GM12878 (cell line): ENCODE measurements around the gene OLFML3. TPM values are rescaled to one million over a fixed set of nuclear protein-coding genes. Genes with fewer than 3 reads are reported as not detected.

Experiments
- ATAC-seq: fragments of 200-7000 bp; cut with Tn5 transposase; 3 replicates; pipeline ENCODE4 v1.9.1; 2020; ENCODE audit warnings: mild to moderate bottlenecking, moderate library complexity
- BruUV-seq: library from RNA; stranded (reverse); fragments of 400-500 nt; replicated peaks from 2 replicates; lab custom pipeline; 2021; lab: Mats Ljungman, UMichigan
- CTCF ChIA-PET: fragments of 300-600 bp; sonication (Branson Sonifier 250); formaldehyde crosslinking; extraction: SDS; loops from one replicate; lab custom pipeline; 2021; ENCODE audit warnings: inconsistent platforms; lab: Yijun Ruan, JAX
- POLR2A ChIA-PET: fragments of 350-600 bp; formaldehyde crosslinking; extraction: SDS; loops from one replicate; lab custom pipeline; 2021; ENCODE audit warnings: inconsistent platforms; lab: Charles Lee
- RAD21 ChIA-PET: fragments of 300-600 bp; sonication (Branson Sonifier 250); formaldehyde crosslinking; loops from one replicate; lab custom pipeline; 2023; ENCODE audit warnings: antibody characterized with exemption; ENCODE audit not compliant: unreplicated experiment; lab: Charles Lee
- SMC1A ChIA-PET: fragments of 300-600 bp; sonication (Branson Sonifier 250); formaldehyde crosslinking; loops from one replicate; lab custom pipeline; 2023; ENCODE audit not compliant: unreplicated experiment, uncharacterized antibody; lab: Charles Lee
- DNase-seq: peaks from one replicate; pipeline ENCODE4 v3.0.0-alpha.2; 2011; ENCODE audit warnings: low read depth, low spot score
- FAIRE-seq: peaks from 3 replicates; lab custom pipeline; 2011; peaks lifted over from hg19 to GRCh38; lab: Jason Lieb, UNC
- H2AFZ ChIP-seq: 2 replicates; pipeline ENCODE4 v1.6.0; 2011; ENCODE audit warnings: low read depth, low read length, control low read depth; ENCODE audit not compliant: control insufficient read depth
- H3K27ac ChIP-seq: 2 replicates; pipeline ENCODE4 v1.5.1; 2011; ENCODE audit warnings: control low read depth; ENCODE audit not compliant: control insufficient read depth, insufficient read depth
- H3K27me3 ChIP-seq, 2 experiments: replicated peaks in 1 of 2; 2 replicates each; pipeline versions ENCODE4 v1.6.0 to v1.6.1; 2011; ENCODE audit warnings: low read length in 1 of 2; ENCODE audit not compliant: control insufficient read depth in 2 of 2, insufficient read depth in 2 of 2
- H3K36me3 ChIP-seq, 2 experiments: 2 replicates each; pipeline ENCODE4 v1.5.1; 2011; ENCODE audit warnings: low read length in 1 of 2; ENCODE audit not compliant: control insufficient read depth in 2 of 2, insufficient read depth in 2 of 2
- H3K4me1 ChIP-seq: 2 replicates; pipeline ENCODE4 v1.6.1; 2011; ENCODE audit warnings: mild to moderate bottlenecking, low read length, moderate library complexity, mixed read lengths; ENCODE audit not compliant: control insufficient read depth, insufficient read depth
- H3K4me2 ChIP-seq: 2 replicates; pipeline ENCODE4 v1.6.0; 2011; ENCODE audit warnings: control low read depth; ENCODE audit not compliant: control insufficient read depth, insufficient read depth
- H3K4me3 ChIP-seq: fragments of 200-600 bp; sonication (generic); 2 replicates; pipeline ENCODE4 v1.5.1; 2016
- H3K79me2 ChIP-seq: 2 replicates; pipeline ENCODE4 v1.6.0; 2011; ENCODE audit warnings: low read length; ENCODE audit not compliant: control insufficient read depth, insufficient read depth
- H3K9ac ChIP-seq: 2 replicates; pipeline ENCODE4 v1.8.0; 2011; ENCODE audit warnings: low read length, control low read depth, mixed read lengths; ENCODE audit not compliant: control insufficient read depth, insufficient read depth
- H3K9me3 ChIP-seq: replicated peaks from 3 replicates; pipeline ENCODE4 v1.5.1; 2011; ENCODE audit warnings: mild to moderate bottlenecking, low read length; ENCODE audit not compliant: control insufficient read depth, insufficient read depth
- H4K20me1 ChIP-seq: 2 replicates; pipeline ENCODE4 v1.6.0; 2011; ENCODE audit not compliant: control insufficient read depth, insufficient read depth
- BHLHE40 ChIP-seq, 2 experiments: fragments of 450-650 bp in 1 of 2; IDR thresholded peaks; 2 replicates each; pipeline ENCODE4 v1.6.1; 2011 to 2017; ENCODE audit warnings: low read depth in 2 of 2, borderline replicate concordance in 1 of 2, improper control_type of control experiment in 1 of 2, low read length in 1 of 2, mild to moderate bottlenecking in 1 of 2
- CEBPB ChIP-seq, 2 experiments: fragments of 150-350 bp in 1 of 2; IDR thresholded peaks; 2 replicates each; pipeline ENCODE4 v1.6.1; 2012 to 2014; ENCODE audit warnings: low read depth in 2 of 2, low read length in 2 of 2, borderline replicate concordance in 1 of 2, inconsistent platforms in 1 of 2
- FOS ChIP-seq: IDR thresholded peaks from 3 replicates; pipeline ENCODE4 v1.6.1; 2011; ENCODE audit warnings: borderline replicate concordance; ENCODE audit not compliant: insufficient read length; ENCODE audit errors: extremely low read depth
- FOXM1 ChIP-seq: IDR thresholded peaks from 2 replicates; pipeline ENCODE4 v1.6.1; 2012; ENCODE audit warnings: low read depth, mild to moderate bottlenecking, inconsistent platforms, low read length, moderate library complexity
- LARP7 ChIP-seq: fragments of 450-650 bp; IDR thresholded peaks from 2 replicates; pipeline ENCODE4 v1.6.1; 2017; ENCODE audit warnings: mild to moderate bottlenecking
- NFIC ChIP-seq: IDR thresholded peaks from 2 replicates; pipeline ENCODE4 v1.6.1; 2012; ENCODE audit warnings: low read depth, mild to moderate bottlenecking, inconsistent platforms, low read length, moderate library complexity
- NFYA ChIP-seq: IDR thresholded peaks from 2 replicates; pipeline ENCODE4 v1.6.1; 2011; ENCODE audit warnings: low read depth, mild to moderate bottlenecking, low read length, improper control_type of control experiment, borderline replicate concordance
- NRF1 ChIP-seq: conservative IDR thresholded peaks from 2 replicates; pipeline ENCODE4 v1.6.1; 2011; ENCODE audit warnings: mild to moderate bottlenecking, low read depth, low read length, improper control_type of control experiment
- PAX5 ChIP-seq: IDR thresholded peaks from 2 replicates; pipeline ENCODE4 v1.6.1; 2011; ENCODE audit warnings: low read depth, low read length, borderline replicate concordance
- SMC3 ChIP-seq: IDR thresholded peaks from 2 replicates; pipeline ENCODE4 v1.6.1; 2011; ENCODE audit warnings: low read length, improper control_type of control experiment, borderline replicate concordance
- SPI1 ChIP-seq: IDR thresholded peaks from 2 replicates; pipeline ENCODE4 v1.6.1; 2011; ENCODE audit warnings: low read depth, mild to moderate bottlenecking, low read length, moderate library complexity, borderline replicate concordance; ENCODE audit not compliant: insufficient read depth
- TBL1XR1 ChIP-seq: IDR thresholded peaks from 2 replicates; pipeline ENCODE4 v1.6.1; 2012; ENCODE audit warnings: low read depth, low read length, improper control_type of control experiment
- TCF12 ChIP-seq: IDR thresholded peaks from 2 replicates; pipeline ENCODE4 v1.6.1; 2011; ENCODE audit warnings: low read depth, mild to moderate bottlenecking, low read length
- ZNF622 ChIP-seq: fragments of 450-650 bp; IDR thresholded peaks from 2 replicates; pipeline ENCODE4 v1.6.1; 2017; ENCODE audit warnings: mild to moderate bottlenecking, inconsistent platforms
- WGBS: methylation state at CpG from one replicate; pipeline ENCODE4 v1.1.6; 2016; ENCODE audit warnings: low lambda C conversion rate; ENCODE audit not compliant: insufficient replicate concordance, insufficient coverage; ENCODE audit errors: missing lambda C conversion rate; 5-methylcytosine and 5-hydroxymethylcytosine counted together
- in situ Hi-C: fragments of 300-500 bp; cut with MboI; formaldehyde crosslinking; loops from 9 replicates; pipeline ENCODE4 v1.14.3; 2018; ENCODE audit warnings: mixed read lengths
- intact Hi-C: fragments of 100-400 bp; cut with micrococcal nuclease; formaldehyde crosslinking; loops from one replicate; pipeline ENCODE4 v1.14.2; 2022; ENCODE audit not compliant: unreplicated experiment
- polyA plus RNA-seq, 11 experiments: library from polyadenylated mRNA; depleted of rRNA in 4 of 11; unstranded in 6 of 11; stranded (reverse) in 5 of 11; fragments of >200 nt; fragmentation: Nextera tagmentation in 4 of 11; fragmentation: Illumina TruSeq in 1 of 11; extraction: Ambion mirVana in 4 of 11; extraction: Trizol in 1 of 11; gene quantifications; 1 replicate in 1 of 11; 2 replicates in 10 of 11; pipeline versions ENCODE4 v1.2.1 to v1.2.3, GENCODE V29; 2011 to 2016; ENCODE audit warnings: inconsistent platforms in 2 of 11, missing spikeins in 2 of 11, low read depth in 1 of 11
- total RNA-seq, 4 experiments: library from RNA; depleted of rRNA in 3 of 4; stranded (reverse); fragments of >200 nt in 3 of 4; fragmentation: Illumina TruSeq in 1 of 4; extraction: Trizol in 1 of 4; gene quantifications; 2 replicates each; pipeline versions ENCODE4 v1.2.1 to v1.2.3, GENCODE V29; 2013 to 2021
- TF ChIP-seq, protein P1 (sequence below): IDR thresholded peaks from 2 replicates; pipeline ENCODE4 v1.6.1; 2011; ENCODE audit warnings: low read depth, mild to moderate bottlenecking, low read length, moderate library complexity, borderline replicate concordance; ENCODE audit errors: extremely low read depth
- TF ChIP-seq, protein P2 (sequence below): fragments of 450-650 bp; IDR thresholded peaks from 2 replicates; pipeline ENCODE4 v1.6.1; 2018; ENCODE audit warnings: borderline replicate concordance, mild to moderate bottlenecking; ENCODE audit not compliant: partially characterized antibody
- TF ChIP-seq, protein P3 (sequence below): fragments of 150-350 bp; IDR thresholded peaks from 2 replicates; pipeline ENCODE4 v1.6.1; 2014; ENCODE audit warnings: mild to moderate bottlenecking, low read depth, low read length
- TF ChIP-seq, protein P4 (sequence below): IDR thresholded peaks from 2 replicates; pipeline ENCODE4 v1.6.1; 2011; ENCODE audit warnings: low read depth, low read length, improper control_type of control experiment, borderline replicate concordance

OLFML3 gene
- total and polyA plus RNA-seq, 10 of the 15 experiments (the other 5 are each of a cell fraction or from before 2014, with no cell fraction given) = 0.03 TPM; not detected in 9

DNA sequence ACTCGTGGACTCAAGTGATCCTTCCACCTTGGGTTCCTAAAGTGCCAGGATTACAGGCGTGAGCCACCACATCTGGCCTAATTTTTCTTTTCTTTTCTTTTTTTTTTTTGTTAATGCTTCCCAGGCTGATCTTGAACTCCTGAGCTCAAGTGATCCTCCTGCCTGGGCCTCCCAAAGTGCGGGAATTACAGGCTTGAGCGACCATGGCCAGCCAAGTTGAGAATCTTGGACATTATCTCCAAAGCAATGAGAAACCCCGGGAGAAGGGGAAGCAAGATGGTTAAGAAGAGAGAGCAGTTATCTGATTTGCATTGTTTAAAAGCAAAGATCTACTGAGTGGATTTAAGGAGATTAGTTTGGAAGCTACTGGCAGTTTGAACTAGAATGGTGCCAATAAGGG, 41.1 kb upstream of the OLFML3 start:
- H3K9me3 ChIP-seq = peaks cover 1% of the 10 kb centered on the region
- H4K20me1 ChIP-seq = no peaks in the 10 kb centered on the region
- ChIA-PET RAD21 (interaction anchor here (0.6 to 2.1 kb wide), 5 partner anchors 8 to 70 kb away, joined by 3 to 9 read pairs (median 3); no protein-coding TSS in a partner anchor), SMC1A (interaction anchor here (0.6 to 11.9 kb wide), 5 partner anchors 9 to 164 kb away, joined by 3 to 99 read pairs (median 5); no protein-coding TSS in a partner anchor), POLR2A (interaction anchor here (0.5 to 0.7 kb wide), 3 partner anchors 31 to 256 kb away, joined by 3 read pairs; no protein-coding TSS in a partner anchor), CTCF (interaction anchor here (0.9 to 5.3 kb wide), 3 partner anchors 7 to 345 kb away, joined by 3 to 36 read pairs (median 3); partner anchors contain the start of gene HIPK1)
- in situ Hi-C loops = no loop called here
- no peak overlapping the region for H3K4me3 ChIP-seq
- 85% methylated on average over 5 of the region's 5 CpGs for whole genome bisulfite sequencing
- no peak overlapping the region for H3K9ac ChIP-seq
- H3K27me3 ChIP-seq = no peaks in the 10 kb centered on the region
- no peak for TF ChIP-seq TCF12
- TF ChIP-seq FOS = no peak
- TF ChIP-seq, protein P1, sequence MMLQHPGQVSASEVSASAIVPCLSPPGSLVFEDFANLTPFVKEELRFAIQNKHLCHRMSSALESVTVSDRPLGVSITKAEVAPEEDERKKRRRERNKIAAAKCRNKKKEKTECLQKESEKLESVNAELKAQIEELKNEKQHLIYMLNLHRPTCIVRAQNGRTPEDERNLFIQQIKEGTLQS = no peak
- TF ChIP-seq, protein P2, sequence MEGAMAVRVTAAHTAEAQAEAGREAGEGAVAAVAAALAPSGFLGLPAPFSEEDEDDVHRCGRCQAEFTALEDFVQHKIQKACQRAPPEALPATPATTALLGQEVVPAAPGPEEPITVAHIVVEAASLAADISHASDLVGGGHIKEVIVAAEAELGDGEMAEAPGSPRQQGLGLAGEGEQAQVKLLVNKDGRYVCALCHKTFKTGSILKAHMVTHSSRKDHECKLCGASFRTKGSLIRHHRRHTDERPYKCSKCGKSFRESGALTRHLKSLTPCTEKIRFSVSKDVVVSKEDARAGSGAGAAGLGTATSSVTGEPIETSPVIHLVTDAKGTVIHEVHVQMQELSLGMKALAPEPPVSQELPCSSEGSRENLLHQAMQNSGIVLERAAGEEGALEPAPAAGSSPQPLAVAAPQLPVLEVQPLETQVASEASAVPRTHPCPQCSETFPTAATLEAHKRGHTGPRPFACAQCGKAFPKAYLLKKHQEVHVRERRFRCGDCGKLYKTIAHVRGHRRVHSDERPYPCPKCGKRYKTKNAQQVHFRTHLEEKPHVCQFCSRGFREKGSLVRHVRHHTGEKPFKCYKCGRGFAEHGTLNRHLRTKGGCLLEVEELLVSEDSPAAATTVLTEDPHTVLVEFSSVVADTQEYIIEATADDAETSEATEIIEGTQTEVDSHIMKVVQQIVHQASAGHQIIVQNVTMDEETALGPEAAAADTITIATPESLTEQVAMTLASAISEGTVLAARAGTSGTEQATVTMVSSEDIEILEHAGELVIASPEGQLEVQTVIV = no peak
- TF ChIP-seq CEBPB (IDR thresholded peaks at IDR 0.05; ENCODE audit: borderline replicate concordance in 1 of 2, low read depth in 2 of 2, low read length in 2 of 2) = no peak
- no peak for TF ChIP-seq ZNF622
- TF ChIP-seq LARP7 = no peak
- no peak for TF ChIP-seq PAX5
- no peak for TF ChIP-seq TBL1XR1
- TF ChIP-seq NFYA = no peak
- no peak for TF ChIP-seq NFIC
- TF ChIP-seq SPI1 = no peak
- no peak for TF ChIP-seq BHLHE40 (IDR thresholded peaks at IDR 0.05; ENCODE audit: borderline replicate concordance in 1 of 2, low read depth in 2 of 2, low read length in 1 of 2)
- TF ChIP-seq FOXM1 = no peak
- TF ChIP-seq, protein P3, sequence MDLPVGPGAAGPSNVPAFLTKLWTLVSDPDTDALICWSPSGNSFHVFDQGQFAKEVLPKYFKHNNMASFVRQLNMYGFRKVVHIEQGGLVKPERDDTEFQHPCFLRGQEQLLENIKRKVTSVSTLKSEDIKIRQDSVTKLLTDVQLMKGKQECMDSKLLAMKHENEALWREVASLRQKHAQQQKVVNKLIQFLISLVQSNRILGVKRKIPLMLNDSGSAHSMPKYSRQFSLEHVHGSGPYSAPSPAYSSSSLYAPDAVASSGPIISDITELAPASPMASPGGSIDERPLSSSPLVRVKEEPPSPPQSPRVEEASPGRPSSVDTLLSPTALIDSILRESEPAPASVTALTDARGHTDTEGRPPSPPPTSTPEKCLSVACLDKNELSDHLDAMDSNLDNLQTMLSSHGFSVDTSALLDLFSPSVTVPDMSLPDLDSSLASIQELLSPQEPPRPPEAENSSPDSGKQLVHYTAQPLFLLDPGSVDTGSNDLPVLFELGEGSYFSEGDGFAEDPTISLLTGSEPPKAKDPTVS = no peak
- no peak for TF ChIP-seq SMC3
- TF ChIP-seq NRF1 = no peak
- TF ChIP-seq, protein P4, sequence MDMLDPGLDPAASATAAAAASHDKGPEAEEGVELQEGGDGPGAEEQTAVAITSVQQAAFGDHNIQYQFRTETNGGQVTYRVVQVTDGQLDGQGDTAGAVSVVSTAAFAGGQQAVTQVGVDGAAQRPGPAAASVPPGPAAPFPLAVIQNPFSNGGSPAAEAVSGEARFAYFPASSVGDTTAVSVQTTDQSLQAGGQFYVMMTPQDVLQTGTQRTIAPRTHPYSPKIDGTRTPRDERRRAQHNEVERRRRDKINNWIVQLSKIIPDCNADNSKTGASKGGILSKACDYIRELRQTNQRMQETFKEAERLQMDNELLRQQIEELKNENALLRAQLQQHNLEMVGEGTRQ = no peak
- H3K27ac ChIP-seq = no peak overlapping the region
- intact Hi-C loops = no loop called here
- no peak for DNase-seq
- no TSS peak for BruUV-seq
- no peak for FAIRE-seq
- H3K79me2 ChIP-seq = peaks cover 70% of the 10 kb centered on the region
- no peak overlapping the region for H2AFZ ChIP-seq
- H3K36me3 ChIP-seq = peaks cover 6 to 8% of the 10 kb centered on the region in 2 experiments; a peak in 3 of 4 replicates
- no peak overlapping the region for H3K4me2 ChIP-seq
- ATAC-seq = no peak
- peaks cover 17% of the 10 kb centered on the region for H3K4me1 ChIP-seq
